ENCODE data around the gene FAM237B.

GRCh38 chr7:90272242-90272641, 48.9 kb downstream of the FAM237B start:
- TF ChIP-seq CTCF (IDR thresholded peaks at IDR 0.05; ENCODE audit: low read depth, low read length, missing input control) (no peak), RAD21 (IDR thresholded peaks at IDR 0.05) (no peak), MAX (IDR thresholded peaks at IDR 0.05) (no peak), TAF1 (conservative IDR thresholded peaks at IDR 0.05) (no peak), REST (IDR thresholded peaks at IDR 0.05) (no peak)

Data from liver (tissue), 3 donors.